Measurements from ENCODE around the gene GALR1.

DNA sequence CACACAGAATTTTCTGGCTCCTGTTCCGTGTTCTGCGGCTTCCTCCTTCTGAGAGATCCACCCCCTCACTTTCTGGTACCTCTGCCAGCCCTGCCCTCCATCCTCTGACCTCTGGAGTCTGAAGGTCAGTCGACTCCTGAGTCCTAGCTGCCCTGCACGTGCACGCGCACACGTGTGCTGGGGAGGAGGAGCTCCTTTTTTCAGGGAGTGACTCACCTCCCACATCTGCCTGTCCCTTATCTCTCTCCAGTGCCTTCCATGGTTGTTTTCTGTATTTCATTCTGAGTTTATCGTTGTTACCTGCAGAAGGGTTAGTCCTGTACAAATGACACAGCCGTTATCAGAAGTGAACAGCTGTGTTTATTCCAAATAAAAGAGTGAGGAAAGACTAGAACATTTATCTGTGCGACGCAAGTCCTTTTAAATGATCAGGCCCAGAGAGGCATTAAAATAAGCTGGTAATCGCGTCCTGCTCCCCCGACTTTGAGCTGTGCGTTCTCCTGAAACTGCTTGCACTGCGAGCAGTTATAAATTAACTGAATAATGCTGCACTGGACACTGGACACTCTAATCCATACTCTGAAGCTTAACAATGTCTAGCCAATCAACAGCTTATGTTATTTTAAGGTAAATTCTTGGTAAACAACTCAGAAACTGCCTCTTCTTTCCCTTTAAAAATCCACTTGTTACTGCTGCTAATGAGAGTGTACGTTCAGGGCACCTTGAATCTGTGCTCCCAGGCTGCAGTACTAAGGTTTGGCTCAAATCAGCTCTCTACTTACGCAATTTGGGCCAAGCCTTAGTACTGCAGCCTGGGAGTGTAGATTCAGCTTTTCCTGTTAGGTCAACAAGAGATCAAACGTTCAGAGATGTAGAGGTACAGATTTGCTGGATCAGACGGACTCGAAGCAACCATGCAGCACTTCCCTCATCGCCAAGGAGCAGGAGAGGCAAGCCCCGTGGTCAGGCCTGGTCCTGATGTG lies 72.5 kb downstream of the GALR1 start:
- TF ChIP-seq, protein P1, sequence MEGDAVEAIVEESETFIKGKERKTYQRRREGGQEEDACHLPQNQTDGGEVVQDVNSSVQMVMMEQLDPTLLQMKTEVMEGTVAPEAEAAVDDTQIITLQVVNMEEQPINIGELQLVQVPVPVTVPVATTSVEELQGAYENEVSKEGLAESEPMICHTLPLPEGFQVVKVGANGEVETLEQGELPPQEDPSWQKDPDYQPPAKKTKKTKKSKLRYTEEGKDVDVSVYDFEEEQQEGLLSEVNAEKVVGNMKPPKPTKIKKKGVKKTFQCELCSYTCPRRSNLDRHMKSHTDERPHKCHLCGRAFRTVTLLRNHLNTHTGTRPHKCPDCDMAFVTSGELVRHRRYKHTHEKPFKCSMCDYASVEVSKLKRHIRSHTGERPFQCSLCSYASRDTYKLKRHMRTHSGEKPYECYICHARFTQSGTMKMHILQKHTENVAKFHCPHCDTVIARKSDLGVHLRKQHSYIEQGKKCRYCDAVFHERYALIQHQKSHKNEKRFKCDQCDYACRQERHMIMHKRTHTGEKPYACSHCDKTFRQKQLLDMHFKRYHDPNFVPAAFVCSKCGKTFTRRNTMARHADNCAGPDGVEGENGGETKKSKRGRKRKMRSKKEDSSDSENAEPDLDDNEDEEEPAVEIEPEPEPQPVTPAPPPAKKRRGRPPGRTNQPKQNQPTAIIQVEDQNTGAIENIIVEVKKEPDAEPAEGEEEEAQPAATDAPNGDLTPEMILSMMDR (IDR thresholded peaks at IDR 0.05; ENCODE audit: extremely low read depth in 1 of 2, insufficient read depth in 1 of 2, low read depth in 1 of 2, low read length in 2 of 2): no peak
- no peak for TF ChIP-seq EZH2 (IDR thresholded peaks at IDR 0.05; ENCODE audit: borderline replicate concordance, low read depth, low read length, severe bottlenecking)

All from endothelial cell of umbilical vein (primary cell).